Measurements from ENCODE around the gene OCSTAMP. TPM values are rescaled to one million over a fixed set of nuclear protein-coding genes. Genes with fewer than 3 reads are reported as not detected.

Gene OCSTAMP
- total RNA-seq, 1 donor from 2014 or later: not detected

DNA sequence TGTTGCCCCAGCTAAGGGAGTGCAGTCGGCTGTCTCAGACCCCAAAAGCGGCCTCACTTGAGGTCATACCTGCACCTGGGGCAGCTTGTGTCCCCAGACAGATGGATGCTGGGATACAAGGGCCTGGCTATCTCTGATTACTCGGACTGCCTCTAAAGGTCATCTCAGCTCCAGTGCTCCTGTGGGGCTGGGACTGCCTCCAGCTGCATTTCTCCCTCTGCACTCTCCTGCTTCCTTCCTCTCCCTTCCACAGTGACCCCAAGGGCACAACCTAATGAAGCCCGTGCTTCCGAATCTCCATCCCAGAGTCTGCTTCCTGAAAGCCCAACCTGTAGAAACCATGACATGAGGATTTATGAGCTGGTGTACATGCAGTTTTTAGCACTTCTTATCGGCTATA, 22.8 kb upstream of the OCSTAMP start:
- no peak overlapping the region for H3K4me3 ChIP-seq
- no peak overlapping the region for H3K9ac ChIP-seq
- no peaks in the 10 kb centered on the region for H4K20me1 ChIP-seq (ENCODE audit: low read depth)
- peaks cover 2% of the 10 kb centered on the region for H3K27me3 Mint-ChIP-seq (ENCODE audit: insufficient read depth, low read depth)
- no peaks in the 10 kb centered on the region for H3K36me3 ChIP-seq
- peaks cover 14% of the 10 kb centered on the region for H3K4me1 Mint-ChIP-seq
- H3K4me3 Mint-ChIP-seq: peak overlapping the region; percentile 14
- no peaks in the 10 kb centered on the region for H3K36me3 Mint-ChIP-seq
- H3F3A ChIP-seq (ENCODE audit: low read depth): no peaks in the 10 kb centered on the region
- no peak for DNase-seq (ENCODE audit: low spot score)
- H3K27me3 ChIP-seq: no peaks in the 10 kb centered on the region
- H2AFZ ChIP-seq (replicated peaks): no peak overlapping the region
- no peaks in the 10 kb centered on the region for H3K79me2 ChIP-seq (ENCODE audit: low read depth)
- H3K27ac ChIP-seq: no peak overlapping the region
- peak overlapping the region; percentile 30 for H3K27ac Mint-ChIP-seq
- TF ChIP-seq EZH2phosphoT487 (IDR thresholded peaks at IDR 0.05) (no peak), EZH2 (IDR thresholded peaks at IDR 0.05) (no peak)
- TF ChIP-seq, protein P1, sequence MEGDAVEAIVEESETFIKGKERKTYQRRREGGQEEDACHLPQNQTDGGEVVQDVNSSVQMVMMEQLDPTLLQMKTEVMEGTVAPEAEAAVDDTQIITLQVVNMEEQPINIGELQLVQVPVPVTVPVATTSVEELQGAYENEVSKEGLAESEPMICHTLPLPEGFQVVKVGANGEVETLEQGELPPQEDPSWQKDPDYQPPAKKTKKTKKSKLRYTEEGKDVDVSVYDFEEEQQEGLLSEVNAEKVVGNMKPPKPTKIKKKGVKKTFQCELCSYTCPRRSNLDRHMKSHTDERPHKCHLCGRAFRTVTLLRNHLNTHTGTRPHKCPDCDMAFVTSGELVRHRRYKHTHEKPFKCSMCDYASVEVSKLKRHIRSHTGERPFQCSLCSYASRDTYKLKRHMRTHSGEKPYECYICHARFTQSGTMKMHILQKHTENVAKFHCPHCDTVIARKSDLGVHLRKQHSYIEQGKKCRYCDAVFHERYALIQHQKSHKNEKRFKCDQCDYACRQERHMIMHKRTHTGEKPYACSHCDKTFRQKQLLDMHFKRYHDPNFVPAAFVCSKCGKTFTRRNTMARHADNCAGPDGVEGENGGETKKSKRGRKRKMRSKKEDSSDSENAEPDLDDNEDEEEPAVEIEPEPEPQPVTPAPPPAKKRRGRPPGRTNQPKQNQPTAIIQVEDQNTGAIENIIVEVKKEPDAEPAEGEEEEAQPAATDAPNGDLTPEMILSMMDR (IDR thresholded peaks at IDR 0.05): no peak
- H3K9me3 Mint-ChIP-seq: no peaks in the 10 kb centered on the region
- no peaks in the 10 kb centered on the region for H3K9me3 ChIP-seq (ENCODE audit: low read depth)
- no peaks in the 10 kb centered on the region for H3K4me1 ChIP-seq
- no peak overlapping the region for H3K4me2 ChIP-seq

DNA sequence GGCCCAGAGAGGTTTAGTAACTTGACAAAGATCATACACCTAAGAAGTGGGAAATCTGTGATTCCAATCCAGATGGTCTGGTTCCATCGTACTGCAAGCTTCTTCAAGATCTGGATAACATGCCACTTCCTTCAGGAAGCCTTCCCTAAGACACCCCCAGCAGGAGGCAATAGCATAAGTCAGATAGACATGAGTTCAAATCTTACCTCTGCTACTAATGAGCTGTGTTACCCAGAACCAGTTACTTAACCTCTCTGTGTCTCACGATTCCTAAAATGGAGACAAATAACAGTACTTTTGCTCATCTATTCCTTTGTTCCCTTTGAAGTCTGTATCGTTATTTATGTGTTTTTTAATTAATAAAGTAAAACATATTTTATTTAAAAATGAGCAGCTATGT, 22.3 kb upstream of the OCSTAMP start:
- Mint-ChIP-seq H3K4me1 (peaks cover 14% of the 10 kb centered on the region), H3K9me3 (no peaks in the 10 kb centered on the region), H3K4me3 (no peak overlapping the region), H3K27me3 (ENCODE audit: insufficient read depth, low read depth) (peaks cover 2% of the 10 kb centered on the region), H3K27ac (no peak overlapping the region), H3K36me3 (no peaks in the 10 kb centered on the region)
- Histone ChIP-seq H3K9ac (no peak overlapping the region), H3F3A (ENCODE audit: low read depth) (no peaks in the 10 kb centered on the region), H3K4me2 (no peak overlapping the region), H3K4me3 (no peak overlapping the region), H3K27me3 (no peaks in the 10 kb centered on the region), H3K36me3 (no peaks in the 10 kb centered on the region), H2AFZ (replicated peaks) (no peak overlapping the region), H3K9me3 (ENCODE audit: low read depth) (no peaks in the 10 kb centered on the region), H3K27ac (no peak overlapping the region), H4K20me1 (ENCODE audit: low read depth) (no peaks in the 10 kb centered on the region), H3K4me1 (no peaks in the 10 kb centered on the region), H3K79me2 (ENCODE audit: low read depth) (no peaks in the 10 kb centered on the region)
- TF ChIP-seq EZH2phosphoT487 (IDR thresholded peaks at IDR 0.05) (no peak), EZH2 (IDR thresholded peaks at IDR 0.05) (no peak)
- TF ChIP-seq, protein P1 (IDR thresholded peaks at IDR 0.05): no peak
- DNase-seq (ENCODE audit: low spot score): no peak

DNA sequence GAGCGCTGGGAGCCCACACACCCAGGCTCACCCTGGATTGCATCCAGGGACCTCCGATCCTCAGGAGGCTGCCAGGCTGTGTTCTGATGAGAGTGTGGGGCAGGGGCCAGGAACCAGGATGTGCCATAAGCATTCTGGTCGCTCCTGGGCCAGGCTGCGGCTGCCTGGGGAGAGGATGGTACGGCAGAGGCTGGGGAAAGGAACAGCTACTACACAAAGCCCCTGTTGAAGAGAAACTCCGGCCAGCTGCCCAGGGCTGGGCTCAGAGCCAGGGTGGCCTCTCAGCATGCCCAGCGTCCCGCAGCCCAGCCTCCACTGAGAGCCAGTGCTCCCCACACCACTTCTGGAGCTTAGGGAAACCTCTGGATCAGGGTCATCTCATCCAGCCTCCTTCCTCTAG, 21.7 kb upstream of the OCSTAMP start:
- Mint-ChIP-seq H3K4me1 (peaks cover 18% of the 10 kb centered on the region), H3K27ac (no peak overlapping the region), H3K36me3 (no peaks in the 10 kb centered on the region), H3K4me3 (no peak overlapping the region), H3K9me3 (no peaks in the 10 kb centered on the region), H3K27me3 (ENCODE audit: insufficient read depth, low read depth) (peaks cover 2% of the 10 kb centered on the region)
- Histone ChIP-seq H3K27ac (no peak overlapping the region), H3K4me3 (no peak overlapping the region), H3K79me2 (ENCODE audit: low read depth) (no peaks in the 10 kb centered on the region), H4K20me1 (ENCODE audit: low read depth) (no peaks in the 10 kb centered on the region), H3K4me1 (no peaks in the 10 kb centered on the region), H3K9ac (no peak overlapping the region), H3F3A (ENCODE audit: low read depth) (no peaks in the 10 kb centered on the region), H3K9me3 (ENCODE audit: low read depth) (no peaks in the 10 kb centered on the region), H3K4me2 (no peak overlapping the region), H3K27me3 (no peaks in the 10 kb centered on the region), H3K36me3 (no peaks in the 10 kb centered on the region), H2AFZ (replicated peaks) (no peak overlapping the region)
- TF ChIP-seq EZH2 (IDR thresholded peaks at IDR 0.05) (no peak), EZH2phosphoT487 (IDR thresholded peaks at IDR 0.05) (no peak)
- TF ChIP-seq, protein P1 (IDR thresholded peaks at IDR 0.05): no peak
- no peak for DNase-seq (ENCODE audit: low spot score)
